ENCODE data around the gene TMEM117. TPM values are rescaled to one million over a fixed set of nuclear protein-coding genes. Genes with fewer than 3 reads are reported as not detected.

Gene TMEM117
- total and polyA plus RNA-seq, 10 of the 15 experiments (the other 5 are each of a cell fraction or from before 2014, with no cell fraction given): 3.1 to 8.2 (median 6.1) TPM

DNA sequence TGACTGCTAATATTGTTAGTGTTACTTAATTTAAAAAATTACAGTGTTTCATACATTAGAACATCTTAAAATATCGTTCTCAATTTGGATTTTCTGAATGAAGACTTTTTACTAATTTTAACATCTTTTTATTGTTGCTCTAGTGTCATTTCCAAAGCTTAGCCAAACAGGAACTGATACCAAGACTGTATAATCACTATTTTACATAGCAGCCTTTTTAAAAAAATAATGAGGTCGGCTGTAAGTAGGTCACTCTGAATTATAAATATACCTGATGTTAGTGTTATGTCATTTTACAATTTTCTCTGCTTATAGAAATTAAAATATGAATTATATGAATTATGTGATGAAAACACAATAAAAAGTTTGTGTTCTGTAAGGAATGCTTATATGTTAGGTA lies 321.5 kb downstream of the TMEM117 start:
- SMC1A ChIA-PET (ENCODE audit: uncharacterized antibody, unreplicated experiment): interaction anchor here (0.9 kb wide), 1 partner anchor 24 kb away, joined by 3 read pairs; no protein-coding TSS in a partner anchor
- BruUV-seq (replicated peaks): no TSS peak
- ATAC-seq: peak; percentile 92
- CTCF ChIA-PET: interaction anchor here (1.0 kb wide), 1 partner anchor 157 kb away, joined by 3 read pairs; no protein-coding TSS in a partner anchor
- no peaks in the 10 kb centered on the region for H3K27me3 ChIP-seq (replicated peaks in 1 of 2; ENCODE audit: control insufficient read depth in 2 of 2, insufficient read depth in 2 of 2, low read length in 1 of 2)
- no peaks in the 10 kb centered on the region for H3K79me2 ChIP-seq (ENCODE audit: control insufficient read depth, insufficient read depth, low read length)
- H3K4me3 ChIP-seq: no peak overlapping the region
- no peak for FAIRE-seq
- intact Hi-C loops (cut with micrococcal nuclease; ENCODE audit: unreplicated experiment): no loop called here
- RAD21 ChIA-PET (ENCODE audit: unreplicated experiment): interaction anchor here (1.0 kb wide), 1 partner anchor 141 kb away, joined by 3 read pairs; no protein-coding TSS in a partner anchor
- 0% methylated on average over 2 of the region's 2 CpGs for WGBS (ENCODE audit: insufficient coverage, insufficient replicate concordance, low lambda C conversion rate, missing lambda C conversion rate)
- no peak overlapping the region for H3K4me2 ChIP-seq (ENCODE audit: control insufficient read depth, insufficient read depth)
- no peaks in the 10 kb centered on the region for H4K20me1 ChIP-seq (ENCODE audit: control insufficient read depth, insufficient read depth)
- DNase-seq (ENCODE audit: low read depth, low spot score): no peak
- no peaks in the 10 kb centered on the region for H3K36me3 ChIP-seq (ENCODE audit: control insufficient read depth in 2 of 2, insufficient read depth in 2 of 2, low read length in 1 of 2)
- POLR2A ChIA-PET: no interaction called here
- H3K27ac ChIP-seq (ENCODE audit: control insufficient read depth, insufficient read depth): no peak overlapping the region
- H3K9ac ChIP-seq (ENCODE audit: control insufficient read depth, insufficient read depth, low read length): no peak overlapping the region
- in situ Hi-C loops (cut with MboI): no loop called here
- no peak overlapping the region for H2AFZ ChIP-seq (ENCODE audit: control insufficient read depth, low read depth, low read length)
- H3K4me1 ChIP-seq (ENCODE audit: control insufficient read depth, insufficient read depth, low read length): peaks cover 5% of the 10 kb centered on the region; the same call in 1 of the 2 replicates
- H3K9me3 ChIP-seq (replicated peaks; ENCODE audit: control insufficient read depth, insufficient read depth, low read length): no peaks in the 10 kb centered on the region
- TF ChIP-seq TARDBP (IDR thresholded peaks at IDR 0.05; ENCODE audit: borderline replicate concordance) (no peak), RAD51 (IDR thresholded peaks at IDR 0.05) (no peak), ATF7 (IDR thresholded peaks at IDR 0.05; ENCODE audit: low read depth) (peak; percentile 73), RUNX3 (IDR thresholded peaks at IDR 0.05; ENCODE audit: low read length) (peak; percentile 14; the same call in 1 of the 2 replicates), MTA2 (IDR thresholded peaks at IDR 0.05; ENCODE audit: low read depth) (peak; percentile 85), GATAD2B (conservative IDR thresholded peaks at IDR 0.05; ENCODE audit: low read depth) (no peak), CBFB (IDR thresholded peaks at IDR 0.05; ENCODE audit: low read depth) (no peak), NR2C1 (IDR thresholded peaks at IDR 0.05) (no peak), ATF2 (IDR thresholded peaks at IDR 0.05; ENCODE audit: low read length) (0 out of 2 replicates have a peak, but pooled peaks have one; percentile 44), DPF2 (IDR thresholded peaks at IDR 0.05) (0 out of 2 replicates have a peak, but pooled peaks have one; percentile 45), ZNF384 (IDR thresholded peaks at IDR 0.05; ENCODE audit: borderline replicate concordance, low read depth, low read length) (peak; percentile 76), IKZF1 (conservative IDR thresholded peaks at IDR 0.05) (no peak), NFIC (IDR thresholded peaks at IDR 0.05; ENCODE audit: low read depth, low read length) (peak; percentile 53; the same call in 1 of the 2 replicates), BCL3 (IDR thresholded peaks at IDR 0.05; ENCODE audit: borderline replicate concordance, insufficient read depth, low read depth, low read length, poor library complexity, severe bottlenecking) (no peak), SPI1 (IDR thresholded peaks at IDR 0.05; ENCODE audit: borderline replicate concordance, insufficient read depth, low read depth, low read length) (peak; percentile 89), CREM (IDR thresholded peaks at IDR 0.05; ENCODE audit: low read depth) (0 out of 2 replicates have a peak, but pooled peaks have one; percentile 31), MEF2B (IDR thresholded peaks at IDR 0.05; ENCODE audit: partially characterized antibody, poor library complexity, severe bottlenecking) (peak; percentile 68), ZNF622 (IDR thresholded peaks at IDR 0.05) (no peak)
- TF ChIP-seq, protein P1, sequence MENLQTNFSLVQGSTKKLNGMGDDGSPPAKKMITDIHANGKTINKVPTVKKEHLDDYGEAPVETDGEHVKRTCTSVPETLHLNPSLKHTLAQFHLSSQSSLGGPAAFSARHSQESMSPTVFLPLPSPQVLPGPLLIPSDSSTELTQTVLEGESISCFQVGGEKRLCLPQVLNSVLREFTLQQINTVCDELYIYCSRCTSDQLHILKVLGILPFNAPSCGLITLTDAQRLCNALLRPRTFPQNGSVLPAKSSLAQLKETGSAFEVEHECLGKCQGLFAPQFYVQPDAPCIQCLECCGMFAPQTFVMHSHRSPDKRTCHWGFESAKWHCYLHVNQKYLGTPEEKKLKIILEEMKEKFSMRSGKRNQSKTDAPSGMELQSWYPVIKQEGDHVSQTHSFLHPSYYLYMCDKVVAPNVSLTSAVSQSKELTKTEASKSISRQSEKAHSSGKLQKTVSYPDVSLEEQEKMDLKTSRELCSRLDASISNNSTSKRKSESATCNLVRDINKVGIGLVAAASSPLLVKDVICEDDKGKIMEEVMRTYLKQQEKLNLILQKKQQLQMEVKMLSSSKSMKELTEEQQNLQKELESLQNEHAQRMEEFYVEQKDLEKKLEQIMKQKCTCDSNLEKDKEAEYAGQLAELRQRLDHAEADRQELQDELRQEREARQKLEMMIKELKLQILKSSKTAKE (IDR thresholded peaks at IDR 0.05; ENCODE audit: low read depth, poor library complexity, severe bottlenecking): no peak
